Measurements from ENCODE around the gene SPSB2. TPM values are rescaled to one million over a fixed set of nuclear protein-coding genes. Genes with fewer than 3 reads are reported as not detected.
A peak's percentile ranks its signal among the peaks of the same experiment; 100 is the strongest.

SPSB2 gene
- total and polyA plus RNA-seq, 2 donors (not counting 1 experiment from before 2014, with no cell fraction given) = 9.4 to 16.0 TPM

DNA sequence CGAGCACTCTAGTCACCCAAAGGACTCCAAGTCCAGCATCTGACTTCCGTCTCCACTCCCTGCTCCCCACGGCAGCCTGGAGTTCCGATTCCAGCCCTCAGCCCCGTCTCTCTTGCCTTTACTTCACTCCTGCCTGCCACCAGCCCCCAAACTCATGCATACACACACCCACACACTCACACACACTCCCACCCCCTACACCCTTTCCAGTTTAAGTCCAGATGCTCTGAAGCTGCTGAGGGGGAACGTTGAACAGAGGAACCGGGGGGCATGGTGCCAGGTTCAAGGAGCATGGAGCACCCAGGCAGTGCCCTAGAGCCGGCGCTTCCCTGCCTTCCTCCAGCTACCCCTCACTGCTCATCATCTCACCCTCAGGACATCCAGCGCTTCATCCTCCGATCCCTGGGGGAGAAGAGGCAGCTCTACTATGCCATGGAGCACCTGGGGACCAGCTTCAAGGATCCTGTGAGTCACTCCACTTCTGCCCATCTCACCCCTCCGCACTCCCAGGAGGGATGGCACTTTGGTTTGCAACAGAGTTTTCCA, 41.6 kb downstream of the SPSB2 start:
- Histone ChIP-seq H3K4me1 (ENCODE audit: control insufficient read depth in 2 of 2, insufficient read depth in 2 of 2, low read length in 2 of 2) (peaks cover 20 to 28% of the 10 kb centered on the region in 2 donors), H3K27ac (ENCODE audit: low read length in 2 of 2) (no peak overlapping the region), H2AFZ (ENCODE audit: insufficient read depth, low read depth, low read length, poor library complexity, severe bottlenecking) (no peak overlapping the region), H3K4me2 (replicated peaks; ENCODE audit: low read depth, low read length, poor library complexity, severe bottlenecking) (no peak overlapping the region), H3K4me3 (ENCODE audit: control extremely low read depth in 1 of 5, extremely low read depth in 1 of 5, insufficient read depth in 1 of 5, low read depth in 2 of 5, low read length in 4 of 5) (no peak overlapping the region), H4K20me1 (ENCODE audit: control insufficient read depth, insufficient read depth, low read length, poor library complexity, severe bottlenecking) (peaks cover 11% of the 10 kb centered on the region), H3K36me3 (replicated peaks in 1 of 2; ENCODE audit: control extremely low read depth in 1 of 2, control insufficient read depth in 1 of 2, extremely low read depth in 1 of 2, insufficient read depth in 2 of 2, low read length in 1 of 2) (no peaks in the 10 kb centered on the region), H3K79me2 (ENCODE audit: control insufficient read depth, insufficient read depth, low read length) (no peaks in the 10 kb centered on the region), H3K27me3 (replicated peaks in 1 of 4; ENCODE audit: control extremely low read depth in 1 of 4, control insufficient read depth in 3 of 4, insufficient read depth in 4 of 4, low read length in 3 of 4) (peaks cover 0 to 46% (median 20%) of the 10 kb centered on the region in 4 experiments), H3K9ac (ENCODE audit: low read length) (no peak overlapping the region), H3K9me3 (ENCODE audit: control extremely low read depth in 1 of 3, control insufficient read depth in 2 of 3, insufficient read depth in 1 of 3, low read length in 2 of 3) (peaks cover 0 to 4% (median 0%) of the 10 kb centered on the region in 3 donors)
- ATAC-seq (ENCODE audit: low read depth) (no peak), DNase-seq (no peak)
- Mint-ChIP-seq H3K4me3 (peak overlapping the region; percentile 17), H3K9me3 (ENCODE audit: insufficient read depth) (no peaks in the 10 kb centered on the region), H3K4me1 (peaks cover 17% of the 10 kb centered on the region), H3K27me3 (peaks cover 52% of the 10 kb centered on the region), H3K27ac (no peak overlapping the region)
- 90% methylated on average over 9 of the region's 12 CpGs for WGBS (ENCODE audit: insufficient coverage)
- no peak for TF ChIP-seq EZH2 (IDR thresholded peaks at IDR 0.05; ENCODE audit: borderline replicate concordance, insufficient read depth, low read depth, low read length, poor library complexity, severe bottlenecking)
- TF ChIP-seq, protein P1, sequence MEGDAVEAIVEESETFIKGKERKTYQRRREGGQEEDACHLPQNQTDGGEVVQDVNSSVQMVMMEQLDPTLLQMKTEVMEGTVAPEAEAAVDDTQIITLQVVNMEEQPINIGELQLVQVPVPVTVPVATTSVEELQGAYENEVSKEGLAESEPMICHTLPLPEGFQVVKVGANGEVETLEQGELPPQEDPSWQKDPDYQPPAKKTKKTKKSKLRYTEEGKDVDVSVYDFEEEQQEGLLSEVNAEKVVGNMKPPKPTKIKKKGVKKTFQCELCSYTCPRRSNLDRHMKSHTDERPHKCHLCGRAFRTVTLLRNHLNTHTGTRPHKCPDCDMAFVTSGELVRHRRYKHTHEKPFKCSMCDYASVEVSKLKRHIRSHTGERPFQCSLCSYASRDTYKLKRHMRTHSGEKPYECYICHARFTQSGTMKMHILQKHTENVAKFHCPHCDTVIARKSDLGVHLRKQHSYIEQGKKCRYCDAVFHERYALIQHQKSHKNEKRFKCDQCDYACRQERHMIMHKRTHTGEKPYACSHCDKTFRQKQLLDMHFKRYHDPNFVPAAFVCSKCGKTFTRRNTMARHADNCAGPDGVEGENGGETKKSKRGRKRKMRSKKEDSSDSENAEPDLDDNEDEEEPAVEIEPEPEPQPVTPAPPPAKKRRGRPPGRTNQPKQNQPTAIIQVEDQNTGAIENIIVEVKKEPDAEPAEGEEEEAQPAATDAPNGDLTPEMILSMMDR (IDR thresholded peaks at IDR 0.05) = no peak
- POLR2A ChIA-PET = no interaction called here
- CTCF ChIA-PET = interaction anchor here (0.7 to 1.1 kb wide), 4 partner anchors 41 to 248 kb away, joined by 3 to 5 read pairs (median 3); partner anchors contain the start of genes COPS7A and SPSB2
- intact Hi-C loops (cut with micrococcal nuclease) = no loop called here

GRCh38 chr12:6830999-6831398, 42.1 kb downstream of the SPSB2 start:
- Histone ChIP-seq H3K9ac (ENCODE audit: low read length) (no peak overlapping the region), H3K27ac (ENCODE audit: low read length in 2 of 2) (no peak overlapping the region), H2AFZ (ENCODE audit: insufficient read depth, low read depth, low read length, poor library complexity, severe bottlenecking) (no peak overlapping the region), H3K4me3 (ENCODE audit: control extremely low read depth in 1 of 5, extremely low read depth in 1 of 5, insufficient read depth in 1 of 5, low read depth in 2 of 5, low read length in 4 of 5) (no peak overlapping the region), H3K27me3 (replicated peaks in 1 of 4; ENCODE audit: control extremely low read depth in 1 of 4, control insufficient read depth in 3 of 4, insufficient read depth in 4 of 4, low read length in 3 of 4) (peaks cover 0 to 51% (median 23%) of the 10 kb centered on the region in 4 experiments), H3K4me2 (replicated peaks; ENCODE audit: low read depth, low read length, poor library complexity, severe bottlenecking) (no peak overlapping the region), H3K79me2 (ENCODE audit: control insufficient read depth, insufficient read depth, low read length) (no peaks in the 10 kb centered on the region), H3K9me3 (ENCODE audit: control extremely low read depth in 1 of 3, control insufficient read depth in 2 of 3, insufficient read depth in 1 of 3, low read length in 2 of 3) (peaks cover 0 to 7% (median 0%) of the 10 kb centered on the region in 3 donors), H3K4me1 (ENCODE audit: control insufficient read depth in 2 of 2, insufficient read depth in 2 of 2, low read length in 2 of 2) (peaks cover 20 to 28% of the 10 kb centered on the region in 2 donors), H4K20me1 (ENCODE audit: control insufficient read depth, insufficient read depth, low read length, poor library complexity, severe bottlenecking) (peaks cover 11% of the 10 kb centered on the region), H3K36me3 (replicated peaks in 1 of 2; ENCODE audit: control extremely low read depth in 1 of 2, control insufficient read depth in 1 of 2, extremely low read depth in 1 of 2, insufficient read depth in 2 of 2, low read length in 1 of 2) (no peaks in the 10 kb centered on the region)
- peaks cover 57% of the 10 kb centered on the region for H3K27me3 Mint-ChIP-seq
- intact Hi-C loops (cut with micrococcal nuclease) = no loop called here
- peak overlapping the region; percentile 45 for H3K4me3 Mint-ChIP-seq
- WGBS (ENCODE audit: insufficient coverage) = 98% methylated on average over 5 of the region's 6 CpGs
- no peak for DNase-seq
- no peak for ATAC-seq (ENCODE audit: low read depth)
- peaks cover 17% of the 10 kb centered on the region for H3K4me1 Mint-ChIP-seq
- TF ChIP-seq EZH2 (IDR thresholded peaks at IDR 0.05; ENCODE audit: borderline replicate concordance, insufficient read depth, low read depth, low read length, poor library complexity, severe bottlenecking) = no peak
- TF ChIP-seq, protein P1 (IDR thresholded peaks at IDR 0.05) = no peak
- ChIA-PET CTCF (interaction anchor here (0.7 to 1.4 kb wide), 4 partner anchors 21 to 247 kb away, joined by 3 to 5 read pairs (median 4); partner anchors contain the start of genes SPSB2 and USP5), POLR2A (no interaction called here)
- no peak overlapping the region for H3K27ac Mint-ChIP-seq
- no peaks in the 10 kb centered on the region for H3K9me3 Mint-ChIP-seq (ENCODE audit: insufficient read depth)

Measured in B cell (primary cell).